Non-pigmented ciliary epithelial cell (primary cell): ENCODE measurements around the gene C1orf94.
A peak's percentile ranks its signal among the peaks of the same experiment; 100 is the strongest.

ENCODE experiments used
- DNase-seq: peaks from one replicate; pipeline ENCODE4 v3.0.0-alpha.2; 2010; ENCODE audit warnings: low read depth

Gene C1orf94

GRCh38 chr1:34176830-34177603 lies at the start of gene C1orf94:
Gene C1orf94 (plus strand): TSS chr1:34176907. CDS start chr1:34177790, 883 bp downstream.
- DNase-seq = no peak

- no peak for DNase-seq
These were observed 49.4 kb upstream of the C1orf94 start for GRCh38 chr1:34127006-34128000.

GRCh38 chr1:34128186-34128889 lies 48.4 kb upstream of the C1orf94 start:
- DNase-seq = no peak

- no peak for DNase-seq
These were observed 47.1 kb upstream of the C1orf94 start for GRCh38 chr1:34129630-34130029.

GRCh38 chr1:34130306-34130705 lies 46.4 kb upstream of the C1orf94 start:
- no peak for DNase-seq

- no peak for DNase-seq
These were observed 45.1 kb upstream of the C1orf94 start for GRCh38 chr1:34131396-34132160.

GRCh38 chr1:34132161-34132420 lies 44.6 kb upstream of the C1orf94 start:
- no peak for DNase-seq

GRCh38 chr1:34137411-34137810 lies 39.3 kb upstream of the C1orf94 start:
- DNase-seq = no peak

GRCh38 chr1:34140011-34140676 lies 36.6 kb upstream of the C1orf94 start:
- no peak for DNase-seq

GRCh38 chr1:34143975-34144374 lies 32.7 kb upstream of the C1orf94 start:
- no peak for DNase-seq

GRCh38 chr1:34144766-34145165 lies 31.9 kb upstream of the C1orf94 start:
- DNase-seq = no peak

GRCh38 chr1:34147301-34147700 lies 29.4 kb upstream of the C1orf94 start:
- DNase-seq = no peak

GRCh38 chr1:34149501-34149900 lies 27.2 kb upstream of the C1orf94 start:
- DNase-seq = no peak

- no peak for DNase-seq
These were observed 23.5 kb upstream of the C1orf94 start for GRCh38 chr1:34153246-34153645.

- DNase-seq = no peak
These were observed 20.8 kb upstream of the C1orf94 start for GRCh38 chr1:34155860-34156259.

- no peak for DNase-seq
These were observed 20.0 kb upstream of the C1orf94 start for GRCh38 chr1:34156739-34157138.

GRCh38 chr1:34162852-34163766 lies 13.6 kb upstream of the C1orf94 start:
- peak; percentile 72 for DNase-seq

- DNase-seq = no peak
These were observed 12.6 kb upstream of the C1orf94 start for GRCh38 chr1:34163792-34164731.
